Kidney epithelial cell (primary cell): ENCODE measurements around the gene SMAD6. TPM values are rescaled to one million over a fixed set of nuclear protein-coding genes. Genes with fewer than 3 reads are reported as not detected.

Experiments
- DNase-seq: peaks from one replicate; pipeline ENCODE4 v3.0.0-alpha.2; 2010; ENCODE audit warnings: low read depth
- H3K27me3 ChIP-seq: 2 replicates; pipeline ENCODE4 v1.6.0; 2011; ENCODE audit warnings: low read length; ENCODE audit not compliant: control insufficient read depth, insufficient read depth
- H3K36me3 ChIP-seq: 2 replicates; pipeline ENCODE4 v1.5.1; 2011; ENCODE audit warnings: low read length; ENCODE audit not compliant: control insufficient read depth, insufficient read depth
- H3K4me3 ChIP-seq: 2 replicates; pipeline ENCODE4 v1.5.1; 2011; ENCODE audit warnings: low read depth, mild to moderate bottlenecking, control low read depth, low read length
- total RNA-seq: library from RNA; depleted of rRNA; stranded (reverse); fragments of >200 nt; gene quantifications from 2 replicates; pipeline ENCODE4 v1.2.3, GENCODE V29; 2015
- TF ChIP-seq, protein P1 (sequence below): IDR thresholded peaks from 2 replicates; pipeline ENCODE4 v1.5.1; 2011; ENCODE audit warnings: mild to moderate bottlenecking, moderate library complexity, low read length, control low read depth, inconsistent platforms; ENCODE audit not compliant: insufficient read depth, poor library complexity, severe bottlenecking

The SMAD6 gene
- total RNA-seq, 1 donor from 2014 or later, result 8.3 TPM

DNA sequence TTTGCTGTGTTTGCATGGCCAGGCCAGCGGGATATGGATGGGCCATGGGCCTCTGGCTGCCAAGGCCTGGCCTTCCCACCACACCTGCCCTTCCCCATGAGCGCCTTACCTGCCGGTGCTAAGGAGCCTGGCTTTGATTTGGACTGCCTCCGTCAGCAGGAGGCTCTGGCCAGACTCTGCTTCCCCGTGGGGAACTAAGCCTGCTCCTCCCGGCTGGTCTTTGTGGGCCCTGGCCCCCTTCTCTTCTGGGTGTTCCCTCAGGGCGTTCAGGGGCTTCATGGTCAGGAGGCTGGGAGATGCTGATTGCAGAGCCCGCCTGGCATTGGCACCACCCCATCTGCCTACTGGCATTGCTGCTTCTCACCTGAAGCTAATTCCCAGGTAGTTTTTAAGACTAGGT is 45.2 kb downstream of the SMAD6 start:
- TF ChIP-seq, protein P1, sequence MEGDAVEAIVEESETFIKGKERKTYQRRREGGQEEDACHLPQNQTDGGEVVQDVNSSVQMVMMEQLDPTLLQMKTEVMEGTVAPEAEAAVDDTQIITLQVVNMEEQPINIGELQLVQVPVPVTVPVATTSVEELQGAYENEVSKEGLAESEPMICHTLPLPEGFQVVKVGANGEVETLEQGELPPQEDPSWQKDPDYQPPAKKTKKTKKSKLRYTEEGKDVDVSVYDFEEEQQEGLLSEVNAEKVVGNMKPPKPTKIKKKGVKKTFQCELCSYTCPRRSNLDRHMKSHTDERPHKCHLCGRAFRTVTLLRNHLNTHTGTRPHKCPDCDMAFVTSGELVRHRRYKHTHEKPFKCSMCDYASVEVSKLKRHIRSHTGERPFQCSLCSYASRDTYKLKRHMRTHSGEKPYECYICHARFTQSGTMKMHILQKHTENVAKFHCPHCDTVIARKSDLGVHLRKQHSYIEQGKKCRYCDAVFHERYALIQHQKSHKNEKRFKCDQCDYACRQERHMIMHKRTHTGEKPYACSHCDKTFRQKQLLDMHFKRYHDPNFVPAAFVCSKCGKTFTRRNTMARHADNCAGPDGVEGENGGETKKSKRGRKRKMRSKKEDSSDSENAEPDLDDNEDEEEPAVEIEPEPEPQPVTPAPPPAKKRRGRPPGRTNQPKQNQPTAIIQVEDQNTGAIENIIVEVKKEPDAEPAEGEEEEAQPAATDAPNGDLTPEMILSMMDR, result no peak
- Histone ChIP-seq H3K27me3 (no peaks in the 10 kb centered on the region), H3K4me3 (no peak overlapping the region)

DNA sequence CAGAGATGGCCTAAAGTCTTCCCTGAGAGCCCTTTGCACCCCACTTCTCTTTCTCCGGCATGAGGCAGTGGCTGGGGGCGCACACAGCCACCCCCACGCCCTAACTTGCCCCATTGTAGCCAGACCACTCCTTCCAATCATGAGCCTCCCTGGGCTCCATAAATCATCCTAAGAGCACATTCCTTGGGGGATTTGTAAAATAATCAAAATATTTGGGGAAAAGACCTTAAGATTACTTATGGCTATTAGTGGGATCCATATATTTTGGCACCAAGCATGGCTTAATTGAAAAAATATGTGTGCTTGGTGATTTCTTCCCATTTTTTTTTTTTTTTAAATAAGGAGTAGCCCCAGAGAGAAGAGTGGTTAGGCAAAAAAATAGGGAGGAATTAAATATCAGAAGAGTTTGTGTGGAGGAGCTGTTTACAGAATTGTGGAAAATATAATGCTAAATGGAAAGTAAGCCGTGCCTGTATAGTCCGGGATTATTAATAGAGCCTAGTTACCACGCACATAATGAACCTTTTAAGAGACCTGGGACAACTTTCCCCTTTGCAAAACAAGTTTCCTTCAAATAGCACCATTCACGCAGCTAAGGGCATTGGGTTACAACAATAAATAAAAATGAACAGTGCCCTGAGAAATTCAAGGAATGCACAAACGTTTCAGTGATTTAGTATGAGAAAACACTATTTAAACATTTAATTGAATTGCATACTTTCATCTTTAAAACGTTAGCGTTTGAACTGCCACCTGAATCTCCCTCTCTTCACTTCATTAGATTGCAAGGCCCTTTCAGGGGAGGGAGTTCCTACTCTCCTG is 46.1 kb downstream of the SMAD6 start:
- H3K4me3 ChIP-seq, result no peak overlapping the region
- no peaks in the 10 kb centered on the region for H3K27me3 ChIP-seq
- no peak for DNase-seq
- TF ChIP-seq, protein P1, result no peak
- no peaks in the 10 kb centered on the region for H3K36me3 ChIP-seq

More for the DNA sequence above, 45.2 kb downstream of the SMAD6 start:
- no peak for DNase-seq
- H3K36me3 ChIP-seq, result no peaks in the 10 kb centered on the region

DNA sequence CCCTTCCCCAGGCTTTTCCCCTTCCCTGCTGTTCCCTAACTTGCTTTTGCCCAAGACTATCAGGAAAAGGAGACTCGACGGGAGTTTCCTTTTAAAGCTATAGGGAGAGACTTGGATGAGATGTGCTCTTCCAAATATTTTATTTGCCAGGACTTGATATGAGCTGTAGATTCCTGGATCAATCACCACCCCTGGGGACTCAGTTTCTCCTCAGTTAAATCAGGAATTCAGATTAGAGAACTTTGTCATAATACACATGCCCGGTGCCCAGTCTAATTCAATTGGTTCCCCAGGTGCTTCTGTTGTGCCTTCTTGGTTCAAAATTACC is 46.6 kb downstream of the SMAD6 start:
- no peak for DNase-seq
- TF ChIP-seq, protein P1, result no peak
- H3K4me3 ChIP-seq, result no peak overlapping the region

DNA sequence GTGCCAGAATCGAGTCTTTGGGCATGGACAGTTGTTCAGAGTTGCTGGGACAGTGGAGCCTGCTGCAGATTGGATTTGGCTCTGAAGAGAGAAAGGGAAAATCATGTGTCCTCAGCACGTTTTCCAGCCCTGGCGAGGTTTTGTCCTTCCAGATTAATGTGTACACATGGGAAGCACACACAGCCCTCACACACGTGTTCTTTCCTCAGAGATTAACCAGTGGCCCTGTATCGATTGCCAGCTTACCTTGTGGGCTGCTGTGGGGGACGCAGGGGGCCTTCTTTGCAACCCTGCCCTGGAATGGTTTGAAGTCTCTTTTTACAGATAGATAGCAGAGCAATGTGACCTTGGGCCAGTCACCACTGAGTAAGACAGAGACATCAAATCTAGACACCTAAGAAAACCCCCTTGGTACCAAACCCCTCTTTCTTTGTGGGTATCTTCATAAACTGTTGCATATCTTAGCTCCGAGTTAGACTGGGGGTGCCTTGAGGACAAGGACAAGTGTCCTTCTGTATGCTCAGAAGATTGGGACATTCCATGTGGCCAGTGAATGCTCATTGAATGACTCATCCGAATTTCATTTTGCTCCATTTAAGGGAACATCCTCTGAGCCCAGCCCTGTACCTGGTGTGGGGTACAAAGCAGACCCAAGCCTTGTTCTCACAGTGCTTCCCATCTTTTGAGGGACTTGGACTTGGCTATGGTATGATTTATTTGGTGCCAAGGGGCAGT is 48.0 kb downstream of the SMAD6 start:
- H3K4me3 ChIP-seq, result no peak overlapping the region
- TF ChIP-seq, protein P1, result no peak
- no peak for DNase-seq

More for the DNA sequence above, 46.6 kb downstream of the SMAD6 start:
- Histone ChIP-seq H3K36me3 (no peaks in the 10 kb centered on the region), H3K27me3 (no peaks in the 10 kb centered on the region)

DNA sequence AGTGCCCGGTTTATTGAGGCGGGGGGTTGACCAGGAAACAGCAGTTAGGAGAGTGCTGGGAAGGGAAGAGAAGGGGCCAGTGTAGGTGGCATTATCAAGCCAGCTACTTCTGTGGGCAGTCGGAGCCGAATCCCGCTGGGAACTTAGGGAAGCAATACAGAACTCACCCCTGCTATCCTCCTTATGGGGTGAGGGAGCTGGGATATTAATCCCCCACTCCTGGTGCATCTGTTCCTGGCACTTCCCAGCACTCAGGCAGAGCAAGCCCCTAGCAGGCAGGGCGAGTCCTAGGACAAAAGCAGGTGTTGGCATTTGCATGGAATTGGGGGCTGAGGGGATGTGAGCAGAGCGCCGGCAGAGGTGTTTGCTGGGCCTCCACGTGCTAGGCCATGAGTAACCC is 48.6 kb downstream of the SMAD6 start:
- TF ChIP-seq, protein P1, result no peak
- Histone ChIP-seq H3K36me3 (no peaks in the 10 kb centered on the region), H3K4me3 (no peak overlapping the region), H3K27me3 (no peaks in the 10 kb centered on the region)
- no peak for DNase-seq

More for the DNA sequence above, 48.0 kb downstream of the SMAD6 start:
- no peaks in the 10 kb centered on the region for H3K27me3 ChIP-seq
- no peaks in the 10 kb centered on the region for H3K36me3 ChIP-seq

DNA sequence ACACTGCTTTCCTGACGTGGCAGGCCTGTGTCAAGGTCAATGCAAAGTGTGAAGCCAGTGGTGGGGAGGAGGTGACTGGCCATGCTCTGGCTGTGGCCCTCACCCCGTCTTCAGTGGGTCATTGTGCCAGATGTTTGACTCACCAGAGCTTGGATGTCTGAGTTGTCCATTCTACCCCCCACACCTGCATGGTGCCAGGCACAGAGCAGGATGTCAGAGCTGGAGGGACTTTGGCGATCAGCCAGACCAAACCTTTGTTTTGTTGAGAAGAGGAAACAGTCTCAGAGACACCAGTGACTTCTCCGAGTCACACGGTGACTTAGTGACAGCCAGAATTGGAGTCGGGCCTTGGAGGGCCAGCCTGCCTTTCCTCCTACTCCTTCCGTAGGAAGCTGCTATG is 49.5 kb downstream of the SMAD6 start:
- no peaks in the 10 kb centered on the region for H3K27me3 ChIP-seq
- TF ChIP-seq, protein P1, result no peak
- H3K4me3 ChIP-seq, result no peak overlapping the region
- no peak for DNase-seq
- H3K36me3 ChIP-seq, result no peaks in the 10 kb centered on the region
